Fibroblast of upper back skin (primary cell): ENCODE data around the gene PGLYRP4.

Experiments
- DNase-seq: peaks from one replicate; pipeline ENCODE4 v3.0.0-alpha.2; 2013

PGLYRP4 gene

GRCh38 chr1:153375511-153375910 lies 26.9 kb upstream of the PGLYRP4 start, which contains the start of gene S100A12:
TSS of gene S100A12 (minus strand) at chr1:153375621. CDS start at chr1:153374592, 1,029 bp downstream.
- DNase-seq: peak; percentile 86

GRCh38 chr1:153374071-153374470 lies 25.4 kb upstream of the PGLYRP4 start:
- no peak for DNase-seq

GRCh38 chr1:153372571-153372970 lies 23.9 kb upstream of the PGLYRP4 start:
- no peak for DNase-seq

- DNase-seq: no peak
Measured at GRCh38 chr1:153371231-153371630, 22.6 kb upstream of the PGLYRP4 start.

- no peak for DNase-seq
Measured at GRCh38 chr1:153370146-153370545, 21.5 kb upstream of the PGLYRP4 start.

- DNase-seq: no peak
Measured at GRCh38 chr1:153368495-153368894, 19.9 kb upstream of the PGLYRP4 start.

GRCh38 chr1:153367090-153367489 lies 18.4 kb upstream of the PGLYRP4 start:
- no peak for DNase-seq

GRCh38 chr1:153366261-153366660 lies 17.6 kb upstream of the PGLYRP4 start:
- no peak for DNase-seq

GRCh38 chr1:153365696-153366095 lies 17.1 kb upstream of the PGLYRP4 start:
- no peak for DNase-seq

- no peak for DNase-seq
Measured at GRCh38 chr1:153364766-153365666, 16.4 kb upstream of the PGLYRP4 start.

GRCh38 chr1:153364156-153364555 lies 15.5 kb upstream of the PGLYRP4 start:
- no peak for DNase-seq

- DNase-seq: no peak
Measured at GRCh38 chr1:153363641-153364040, 15.0 kb upstream of the PGLYRP4 start.

- no peak for DNase-seq
Measured at GRCh38 chr1:153362187-153362775, 13.6 kb upstream of the PGLYRP4 start.

GRCh38 chr1:153361480-153362109 lies 13.0 kb upstream of the PGLYRP4 start:
- DNase-seq: no peak

- DNase-seq: no peak
Measured at GRCh38 chr1:153360592-153361479, 12.2 kb upstream of the PGLYRP4 start.

GRCh38 chr1:153360190-153360589 lies 11.5 kb upstream of the PGLYRP4 start:
- DNase-seq: no peak

GRCh38 chr1:153359241-153359640 lies 10.6 kb upstream of the PGLYRP4 start:
- DNase-seq: no peak

- no peak for DNase-seq
Measured at GRCh38 chr1:153358691-153358975, 10.0 kb upstream of the PGLYRP4 start.

GRCh38 chr1:153357853-153358690 lies 9.4 kb upstream of the PGLYRP4 start, which contains the start of gene S100A9:
TSS of gene S100A9 (plus strand) at chr1:153357854. CDS start at chr1:153358284, 430 bp downstream.
- DNase-seq: no peak

GRCh38 chr1:153357076-153357852 lies 8.6 kb upstream of the PGLYRP4 start:
- no peak for DNase-seq
